Measurements from ENCODE around the gene ADGRG3.
A peak's percentile ranks its signal among the peaks of the same experiment; 100 is the strongest.

ADGRG3 gene

DNA sequence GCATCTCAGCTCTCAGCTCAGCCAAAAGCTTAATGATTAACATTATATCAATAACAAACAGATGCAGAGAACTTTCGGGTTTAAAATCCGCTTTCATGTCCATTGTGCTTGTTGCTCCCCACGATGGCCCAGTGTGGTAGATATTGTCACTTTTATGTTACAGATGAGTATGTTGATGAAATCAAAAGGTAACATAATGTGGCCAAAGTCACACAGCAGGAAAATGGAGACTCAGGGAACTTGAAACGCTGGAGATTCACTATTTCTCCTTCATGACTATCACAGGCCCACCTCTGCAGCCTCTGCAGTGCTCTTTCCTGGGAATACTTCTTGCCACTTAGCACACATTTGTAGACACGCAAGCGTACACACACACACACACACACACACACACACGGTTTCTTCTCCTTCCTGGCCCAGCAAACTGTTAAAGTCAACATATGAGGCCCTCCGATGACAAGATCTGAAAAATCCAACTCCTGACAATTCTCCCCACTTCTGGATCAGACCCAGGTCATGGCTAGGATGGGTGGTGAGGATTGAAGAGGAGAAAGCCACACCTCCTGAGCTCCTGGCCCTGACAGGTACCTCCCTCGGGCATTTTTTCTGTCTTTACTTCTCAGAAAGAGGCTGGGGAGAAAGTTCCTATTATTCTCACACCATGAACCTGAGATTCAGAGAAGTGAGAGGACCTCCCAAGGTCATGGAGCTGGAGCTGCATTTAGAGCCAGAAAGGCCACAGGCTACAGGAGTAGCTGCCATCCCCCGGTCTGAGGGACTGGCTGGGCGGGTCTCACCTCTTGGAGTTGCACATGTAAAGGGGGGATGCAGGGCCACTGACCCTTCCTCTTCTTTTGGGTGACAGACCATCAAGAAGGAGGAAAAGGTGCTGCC is 36.2 kb downstream of the ADGRG3 start:
- Histone ChIP-seq H3K27me3 (replicated peaks in 2 of 5; ENCODE audit: control insufficient read depth in 4 of 5, insufficient read depth in 5 of 5, low read length in 4 of 5) (no peaks in the 10 kb centered on the region), H3K27ac (ENCODE audit: insufficient read depth in 1 of 2, low read depth in 1 of 2, low read length in 2 of 2, poor library complexity in 1 of 2, severe bottlenecking in 2 of 2) (no peak overlapping the region), H3K9me3 (ENCODE audit: control extremely low read depth in 1 of 5, control insufficient read depth in 4 of 5, insufficient read depth in 2 of 5, low read depth in 1 of 5, low read length in 4 of 5) (no peaks in the 10 kb centered on the region), H3K36me3 (ENCODE audit: control insufficient read depth in 4 of 4, insufficient read depth in 4 of 4, low read length in 3 of 4) (no peaks in the 10 kb centered on the region), H3K4me3 (ENCODE audit: control insufficient read depth in 1 of 7, extremely low read depth in 1 of 7, insufficient read depth in 4 of 7, low read depth in 2 of 7, low read length in 6 of 7) (no peak overlapping the region), H3K4me1 (ENCODE audit: control extremely low read depth in 1 of 4, control insufficient read depth in 4 of 4, insufficient read depth in 4 of 4, low read length in 3 of 4) (peaks cover 0 to 32% (median 24%) of the 10 kb centered on the region in 4 experiments)
- POLR2A ChIA-PET: interaction anchor here (1.0 kb wide), 1 partner anchor 12 kb away, joined by 3 read pairs; no protein-coding TSS in a partner anchor
- WGBS (ENCODE audit: insufficient coverage): 91% methylated on average over 6 of the region's 11 CpGs
- DNase-seq: peak in 2 of 3 donors; percentile 28 to 35
- CTCF ChIA-PET: interaction anchor here (0.9 to 1.5 kb wide), 3 partner anchors 12 to 43 kb away, joined by 3 to 4 read pairs (median 3); no protein-coding TSS in a partner anchor

DNA sequence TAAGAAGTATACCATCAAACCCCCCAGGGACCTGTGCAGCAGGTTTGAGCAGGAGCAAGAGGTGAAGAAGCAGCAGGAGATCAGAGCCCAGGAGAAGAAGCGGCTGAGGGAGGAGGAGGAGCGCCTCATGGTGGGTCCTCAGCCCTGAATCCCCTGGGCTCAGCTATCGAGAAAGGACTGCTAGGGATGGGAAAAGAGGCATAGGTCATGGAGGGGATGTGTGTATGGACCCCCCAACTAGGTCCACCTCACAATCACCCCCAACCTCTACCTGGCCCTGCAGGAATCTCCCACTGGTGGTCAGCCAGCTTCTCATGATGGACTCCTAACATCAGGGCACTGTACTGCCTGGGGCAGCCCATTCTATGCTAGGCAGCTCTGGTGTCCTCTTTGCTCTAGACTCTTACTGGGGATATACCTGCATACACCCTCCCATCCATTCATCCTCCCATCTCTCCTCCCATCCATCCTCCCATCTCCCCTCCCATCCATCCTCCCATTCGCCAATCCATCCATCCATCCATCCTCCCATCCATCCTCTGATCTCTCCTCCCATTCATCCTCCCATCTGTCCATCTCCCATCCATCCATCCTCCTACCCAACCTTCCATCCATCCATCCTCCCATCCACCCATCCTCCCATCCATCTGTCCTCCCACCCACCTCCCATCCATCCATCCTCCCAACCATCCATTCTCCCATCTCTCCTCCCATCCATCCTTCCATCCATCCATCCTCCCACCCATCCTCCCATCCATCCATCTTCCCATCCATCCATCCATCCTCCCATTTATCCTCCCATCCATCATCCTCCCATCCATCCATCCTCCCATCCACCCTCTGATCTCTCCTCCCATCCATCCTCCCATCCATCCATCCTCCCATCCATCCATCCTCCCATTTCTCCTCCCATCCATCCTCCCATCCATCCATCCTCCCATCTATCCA is 37.1 kb downstream of the ADGRG3 start:
- Histone ChIP-seq H3K4me1 (ENCODE audit: control extremely low read depth in 1 of 4, control insufficient read depth in 4 of 4, insufficient read depth in 4 of 4, low read length in 3 of 4) (peaks cover 0 to 32% (median 23%) of the 10 kb centered on the region in 4 experiments), H3K36me3 (ENCODE audit: control insufficient read depth in 4 of 4, insufficient read depth in 4 of 4, low read length in 3 of 4) (no peaks in the 10 kb centered on the region), H3K9me3 (ENCODE audit: control extremely low read depth in 1 of 5, control insufficient read depth in 4 of 5, insufficient read depth in 2 of 5, low read depth in 1 of 5, low read length in 4 of 5) (no peaks in the 10 kb centered on the region), H3K4me3 (ENCODE audit: control insufficient read depth in 1 of 7, extremely low read depth in 1 of 7, insufficient read depth in 4 of 7, low read depth in 2 of 7, low read length in 6 of 7) (no peak overlapping the region), H3K27ac (ENCODE audit: insufficient read depth in 1 of 2, low read depth in 1 of 2, low read length in 2 of 2, poor library complexity in 1 of 2, severe bottlenecking in 2 of 2) (no peak overlapping the region), H3K27me3 (replicated peaks in 2 of 5; ENCODE audit: control insufficient read depth in 4 of 5, insufficient read depth in 5 of 5, low read length in 4 of 5) (no peaks in the 10 kb centered on the region)
- ChIA-PET CTCF (interaction anchor here (1.1 to 1.5 kb wide), 2 partner anchors 11 to 16 kb away, joined by 3 read pairs; no protein-coding TSS in a partner anchor), POLR2A (no interaction called here)
- no peak for DNase-seq
- 100% methylated on average over 3 of the region's 4 CpGs for WGBS (ENCODE audit: insufficient coverage)

- H3K4me1 ChIP-seq (ENCODE audit: control extremely low read depth in 1 of 4, control insufficient read depth in 4 of 4, insufficient read depth in 4 of 4, low read length in 3 of 4): peaks cover 0 to 21% (median 13%) of the 10 kb centered on the region in 4 experiments
- no peak overlapping the region for H3K4me3 ChIP-seq (ENCODE audit: control insufficient read depth in 1 of 7, extremely low read depth in 1 of 7, insufficient read depth in 4 of 7, low read depth in 2 of 7, low read length in 6 of 7)
- CTCF ChIA-PET: interaction anchor here (1.1 to 1.6 kb wide), 2 partner anchors 16 to 39 kb away, joined by 3 to 5 read pairs; partner anchors contain the start of gene ADGRG3
- WGBS (ENCODE audit: insufficient coverage): 100% methylated on average over 1 of the region's 1 CpG
- no peaks in the 10 kb centered on the region for H3K27me3 ChIP-seq (replicated peaks in 2 of 5; ENCODE audit: control insufficient read depth in 4 of 5, insufficient read depth in 5 of 5, low read length in 4 of 5)
- no peaks in the 10 kb centered on the region for H3K36me3 ChIP-seq (ENCODE audit: control insufficient read depth in 4 of 4, insufficient read depth in 4 of 4, low read length in 3 of 4)
- POLR2A ChIA-PET: no interaction called here
- H3K9me3 ChIP-seq (ENCODE audit: control extremely low read depth in 1 of 5, control insufficient read depth in 4 of 5, insufficient read depth in 2 of 5, low read depth in 1 of 5, low read length in 4 of 5): no peaks in the 10 kb centered on the region
- DNase-seq: no peak
- no peak overlapping the region for H3K27ac ChIP-seq (ENCODE audit: insufficient read depth in 1 of 2, low read depth in 1 of 2, low read length in 2 of 2, poor library complexity in 1 of 2, severe bottlenecking in 2 of 2)
Measured at GRCh38 chr16:57706717-57707116, 38.6 kb downstream of the ADGRG3 start.

- H3K27me3 ChIP-seq (replicated peaks in 2 of 5; ENCODE audit: control insufficient read depth in 4 of 5, insufficient read depth in 5 of 5, low read length in 4 of 5): no peaks in the 10 kb centered on the region
- CTCF ChIA-PET: interaction anchor here (0.8 to 1.6 kb wide), 3 partner anchors 9 to 40 kb away, joined by 3 to 5 read pairs (median 4); partner anchors contain the start of gene ADGRG3
Measured at GRCh38 chr16:57707331-57707730, 39.2 kb downstream of the ADGRG3 start.

DNA sequence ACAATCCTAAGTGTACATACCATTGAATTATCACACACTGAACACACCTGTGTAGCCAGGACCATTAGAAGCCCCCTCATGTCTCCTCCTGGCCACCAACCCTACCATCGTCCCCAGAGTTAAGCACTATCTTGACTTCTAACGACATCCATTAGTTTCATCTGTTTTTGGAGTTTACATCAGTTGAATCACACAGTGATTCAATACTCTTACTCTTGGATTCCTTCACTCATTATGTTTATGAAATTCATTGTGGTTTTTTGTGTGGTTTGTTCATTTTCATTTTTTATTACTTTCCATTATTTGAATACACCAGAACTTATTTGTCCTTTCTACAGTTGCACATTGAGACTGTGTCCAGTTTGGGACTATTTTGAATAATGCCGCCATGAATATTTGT is 40.1 kb downstream of the ADGRG3 start:
- WGBS (ENCODE audit: insufficient coverage): no CpG with 5 or more reads among the region's 3 CpGs

More at GRCh38 chr16:57707331-57707730, 39.2 kb downstream of the ADGRG3 start:
- no peak overlapping the region for H3K4me3 ChIP-seq (ENCODE audit: control insufficient read depth in 1 of 7, extremely low read depth in 1 of 7, insufficient read depth in 4 of 7, low read depth in 2 of 7, low read length in 6 of 7)
- no peak for DNase-seq
- POLR2A ChIA-PET: no interaction called here
- H3K27ac ChIP-seq (ENCODE audit: insufficient read depth in 1 of 2, low read depth in 1 of 2, low read length in 2 of 2, poor library complexity in 1 of 2, severe bottlenecking in 2 of 2): no peak overlapping the region
- 98% methylated on average over 10 of the region's 11 CpGs for WGBS (ENCODE audit: insufficient coverage)
- peaks cover 0 to 17% (median 11%) of the 10 kb centered on the region in 4 experiments for H3K4me1 ChIP-seq (ENCODE audit: control extremely low read depth in 1 of 4, control insufficient read depth in 4 of 4, insufficient read depth in 4 of 4, low read length in 3 of 4)
- no peaks in the 10 kb centered on the region for H3K9me3 ChIP-seq (ENCODE audit: control extremely low read depth in 1 of 5, control insufficient read depth in 4 of 5, insufficient read depth in 2 of 5, low read depth in 1 of 5, low read length in 4 of 5)
- H3K36me3 ChIP-seq (ENCODE audit: control insufficient read depth in 4 of 4, insufficient read depth in 4 of 4, low read length in 3 of 4): no peaks in the 10 kb centered on the region

GRCh38 chr16:57709663-57710062 is 41.6 kb downstream of the ADGRG3 start:
- H3K4me3 ChIP-seq (ENCODE audit: control insufficient read depth in 1 of 7, extremely low read depth in 1 of 7, insufficient read depth in 4 of 7, low read depth in 2 of 7, low read length in 6 of 7): no peak overlapping the region
- 80% methylated on average over 1 of the region's 3 CpGs for WGBS (ENCODE audit: insufficient coverage)
- H3K36me3 ChIP-seq (ENCODE audit: control insufficient read depth in 4 of 4, insufficient read depth in 4 of 4, low read length in 3 of 4): no peaks in the 10 kb centered on the region
- H3K9me3 ChIP-seq (ENCODE audit: control extremely low read depth in 1 of 5, control insufficient read depth in 4 of 5, insufficient read depth in 2 of 5, low read depth in 1 of 5, low read length in 4 of 5): no peaks in the 10 kb centered on the region
- peaks cover 0 to 9% (median 5%) of the 10 kb centered on the region in 4 experiments for H3K4me1 ChIP-seq (ENCODE audit: control extremely low read depth in 1 of 4, control insufficient read depth in 4 of 4, insufficient read depth in 4 of 4, low read length in 3 of 4)
- ChIA-PET CTCF (interaction anchor here (1.2 kb wide), 1 partner anchor 13 kb away, joined by 3 read pairs; no protein-coding TSS in a partner anchor), POLR2A (interaction anchor here (0.7 kb wide), 1 partner anchor 117 kb away, joined by 4 read pairs; no protein-coding TSS in a partner anchor)
- H3K27me3 ChIP-seq (replicated peaks in 2 of 5; ENCODE audit: control insufficient read depth in 4 of 5, insufficient read depth in 5 of 5, low read length in 4 of 5): no peaks in the 10 kb centered on the region
- no peak for DNase-seq
- no peak overlapping the region for H3K27ac ChIP-seq (ENCODE audit: insufficient read depth in 1 of 2, low read depth in 1 of 2, low read length in 2 of 2, poor library complexity in 1 of 2, severe bottlenecking in 2 of 2)

More for the DNA sequence above, 40.1 kb downstream of the ADGRG3 start:
- ChIA-PET POLR2A (no interaction called here), CTCF (interaction anchor here (1.2 to 1.6 kb wide), 2 partner anchors 15 to 40 kb away, joined by 3 to 5 read pairs; partner anchors contain the start of gene ADGRG3)
- Histone ChIP-seq H3K4me3 (ENCODE audit: control insufficient read depth in 1 of 7, extremely low read depth in 1 of 7, insufficient read depth in 4 of 7, low read depth in 2 of 7, low read length in 6 of 7) (no peak overlapping the region), H3K27me3 (replicated peaks in 2 of 5; ENCODE audit: control insufficient read depth in 4 of 5, insufficient read depth in 5 of 5, low read length in 4 of 5) (no peaks in the 10 kb centered on the region), H3K9me3 (ENCODE audit: control extremely low read depth in 1 of 5, control insufficient read depth in 4 of 5, insufficient read depth in 2 of 5, low read depth in 1 of 5, low read length in 4 of 5) (no peaks in the 10 kb centered on the region), H3K36me3 (ENCODE audit: control insufficient read depth in 4 of 4, insufficient read depth in 4 of 4, low read length in 3 of 4) (no peaks in the 10 kb centered on the region), H3K4me1 (ENCODE audit: control extremely low read depth in 1 of 4, control insufficient read depth in 4 of 4, insufficient read depth in 4 of 4, low read length in 3 of 4) (peaks cover 0 to 17% (median 11%) of the 10 kb centered on the region in 4 experiments), H3K27ac (ENCODE audit: insufficient read depth in 1 of 2, low read depth in 1 of 2, low read length in 2 of 2, poor library complexity in 1 of 2, severe bottlenecking in 2 of 2) (no peak overlapping the region)
- peak in 2 of 3 donors; percentile 34 to 44 for DNase-seq
